ENCODE results near the gene ZHX3. TPM values are rescaled to one million over a fixed set of nuclear protein-coding genes. Genes with fewer than 3 reads are reported as not detected.

Gene ZHX3
- total RNA-seq, 1 donor from 2014 or later, result 16.3 TPM

DNA sequence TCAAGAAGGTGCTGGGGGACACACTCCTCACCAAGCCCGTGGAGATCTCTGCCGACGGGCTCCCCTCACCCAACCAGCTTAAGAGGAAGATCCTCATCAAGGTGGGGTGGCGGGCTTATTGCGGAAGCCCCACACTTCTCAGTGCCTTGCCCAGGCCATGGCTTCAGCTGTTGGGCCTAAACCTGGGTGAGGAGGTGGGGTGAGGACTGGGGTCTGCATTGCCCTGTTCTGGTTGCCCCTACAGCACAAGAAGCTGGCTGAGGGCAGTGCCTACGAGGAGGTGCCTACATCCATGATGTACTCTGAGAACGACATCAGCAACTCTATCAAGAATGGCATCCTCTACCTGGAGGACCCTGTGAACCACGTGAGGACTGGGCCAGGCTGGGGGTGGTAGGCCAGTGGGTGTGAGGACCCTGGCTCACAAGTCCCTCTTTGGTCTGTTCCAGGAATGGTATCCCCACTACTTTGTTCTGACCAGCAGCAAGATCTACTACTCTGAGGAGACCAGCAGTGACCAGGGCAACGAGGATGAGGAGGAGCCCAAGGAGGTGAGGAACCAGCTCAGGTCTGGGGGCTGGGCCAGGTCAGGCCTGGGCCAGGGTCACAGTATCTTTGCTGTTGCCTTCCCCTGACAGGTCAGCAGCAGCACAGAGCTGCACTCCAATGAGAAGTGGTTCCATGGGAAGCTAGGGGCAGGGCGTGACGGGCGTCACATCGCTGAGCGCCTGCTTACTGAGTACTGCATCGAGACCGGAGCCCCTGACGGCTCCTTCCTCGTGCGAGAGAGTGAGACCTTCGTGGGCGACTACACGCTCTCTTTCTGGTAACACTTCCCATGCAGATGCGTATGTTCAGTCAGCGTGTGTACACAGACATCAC lies 152.3 kb downstream of the ZHX3 start:
- Mint-ChIP-seq H3K4me1 (ENCODE audit: unreplicated experiment) (peaks cover 9% of the 10 kb centered on the region), H3K4me3 (no peak overlapping the region), H3K9me3 (no peaks in the 10 kb centered on the region), H3K36me3 (peaks cover 23% of the 10 kb centered on the region), H3K27ac (no peak overlapping the region), H3K27me3 (no peaks in the 10 kb centered on the region)
- TF ChIP-seq, protein P1, sequence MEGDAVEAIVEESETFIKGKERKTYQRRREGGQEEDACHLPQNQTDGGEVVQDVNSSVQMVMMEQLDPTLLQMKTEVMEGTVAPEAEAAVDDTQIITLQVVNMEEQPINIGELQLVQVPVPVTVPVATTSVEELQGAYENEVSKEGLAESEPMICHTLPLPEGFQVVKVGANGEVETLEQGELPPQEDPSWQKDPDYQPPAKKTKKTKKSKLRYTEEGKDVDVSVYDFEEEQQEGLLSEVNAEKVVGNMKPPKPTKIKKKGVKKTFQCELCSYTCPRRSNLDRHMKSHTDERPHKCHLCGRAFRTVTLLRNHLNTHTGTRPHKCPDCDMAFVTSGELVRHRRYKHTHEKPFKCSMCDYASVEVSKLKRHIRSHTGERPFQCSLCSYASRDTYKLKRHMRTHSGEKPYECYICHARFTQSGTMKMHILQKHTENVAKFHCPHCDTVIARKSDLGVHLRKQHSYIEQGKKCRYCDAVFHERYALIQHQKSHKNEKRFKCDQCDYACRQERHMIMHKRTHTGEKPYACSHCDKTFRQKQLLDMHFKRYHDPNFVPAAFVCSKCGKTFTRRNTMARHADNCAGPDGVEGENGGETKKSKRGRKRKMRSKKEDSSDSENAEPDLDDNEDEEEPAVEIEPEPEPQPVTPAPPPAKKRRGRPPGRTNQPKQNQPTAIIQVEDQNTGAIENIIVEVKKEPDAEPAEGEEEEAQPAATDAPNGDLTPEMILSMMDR (conservative IDR thresholded peaks at IDR 0.05), result no peak
- DNase-seq (ENCODE audit: extremely low spot score, unreplicated experiment), result no peak

DNA sequence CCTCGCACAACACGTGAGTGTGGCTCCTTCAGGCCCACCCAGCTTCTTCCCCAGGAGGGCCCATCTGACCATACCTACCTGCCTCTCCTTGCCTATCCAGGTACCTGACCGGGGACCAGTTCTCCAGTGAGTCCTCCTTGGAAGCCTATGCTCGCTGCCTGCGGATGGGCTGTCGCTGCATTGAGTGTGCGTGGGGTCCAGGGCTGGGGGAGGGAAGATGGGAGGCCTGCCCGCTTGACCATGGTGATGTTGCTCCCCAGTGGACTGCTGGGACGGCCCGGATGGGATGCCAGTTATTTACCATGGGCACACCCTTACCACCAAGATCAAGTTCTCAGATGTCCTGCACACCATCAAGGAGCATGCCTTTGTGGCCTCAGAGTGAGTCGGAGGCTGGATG lies 153.7 kb downstream of the ZHX3 start:
- H3K27me3 Mint-ChIP-seq, result no peaks in the 10 kb centered on the region
- H3K36me3 Mint-ChIP-seq, result peaks cover 33% of the 10 kb centered on the region

DNA sequence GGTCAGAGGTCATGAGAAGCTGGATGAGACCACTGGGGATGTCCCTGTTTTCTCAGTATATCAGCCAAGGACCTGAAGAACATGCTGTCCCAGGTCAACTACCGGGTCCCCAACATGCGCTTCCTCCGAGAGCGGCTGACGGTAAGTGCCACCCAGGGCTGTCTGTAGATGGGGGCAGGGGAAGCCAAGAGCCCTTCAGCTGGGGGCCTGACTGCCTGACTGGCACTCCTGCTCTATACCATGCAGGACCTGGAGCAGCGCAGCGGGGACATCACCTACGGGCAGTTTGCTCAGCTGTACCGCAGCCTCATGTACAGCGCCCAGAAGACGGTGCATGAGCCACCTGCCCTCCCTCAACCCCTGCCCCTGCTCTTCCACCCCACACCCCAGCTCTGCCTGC lies 155.1 kb downstream of the ZHX3 start:
- TF ChIP-seq, protein P1 (conservative IDR thresholded peaks at IDR 0.05), result no peak
- no peak overlapping the region for H3K27ac Mint-ChIP-seq
- DNase-seq (ENCODE audit: extremely low spot score, unreplicated experiment), result no peak
- no peaks in the 10 kb centered on the region for H3K27me3 Mint-ChIP-seq
- H3K36me3 Mint-ChIP-seq, result peaks cover 37% of the 10 kb centered on the region
- no peak overlapping the region for H3K4me3 Mint-ChIP-seq
- H3K4me1 Mint-ChIP-seq (ENCODE audit: unreplicated experiment), result peaks cover 31% of the 10 kb centered on the region
- H3K9me3 Mint-ChIP-seq, result no peaks in the 10 kb centered on the region

More for the DNA sequence above, 153.7 kb downstream of the ZHX3 start:
- Mint-ChIP-seq H3K4me1 (ENCODE audit: unreplicated experiment) (peaks cover 18% of the 10 kb centered on the region), H3K4me3 (no peak overlapping the region), H3K9me3 (no peaks in the 10 kb centered on the region), H3K27ac (no peak overlapping the region)
- TF ChIP-seq, protein P1 (conservative IDR thresholded peaks at IDR 0.05), result no peak
- no peak for DNase-seq (ENCODE audit: extremely low spot score, unreplicated experiment)

DNA sequence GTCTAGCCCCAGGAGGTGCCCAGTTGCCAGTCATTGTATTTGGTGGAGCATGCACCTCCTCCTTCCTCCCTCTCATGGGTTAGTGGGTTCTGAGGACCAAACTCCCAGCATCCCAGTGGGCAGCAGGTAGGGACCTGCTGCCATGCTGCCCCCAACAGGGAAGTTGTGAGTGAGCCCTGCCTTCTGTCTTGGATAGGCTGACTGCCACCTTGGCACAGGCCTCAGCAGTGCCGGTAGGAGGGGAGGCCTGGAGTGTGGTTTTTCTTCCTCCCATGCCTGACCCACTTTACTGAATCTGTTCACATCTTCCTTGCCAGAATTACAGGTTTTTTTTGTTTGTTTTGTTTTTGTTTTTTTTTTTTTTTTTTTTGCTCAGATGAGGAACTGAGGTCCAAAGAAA lies 155.6 kb downstream of the ZHX3 start:
- H3K27me3 Mint-ChIP-seq, result no peaks in the 10 kb centered on the region
- H3K27ac Mint-ChIP-seq, result peak overlapping the region; percentile 56
- H3K9me3 Mint-ChIP-seq, result no peaks in the 10 kb centered on the region
- TF ChIP-seq, protein P1 (conservative IDR thresholded peaks at IDR 0.05), result no peak
- no peak overlapping the region for H3K4me3 Mint-ChIP-seq
- DNase-seq (ENCODE audit: extremely low spot score, unreplicated experiment), result no peak
- peaks cover 37% of the 10 kb centered on the region for H3K36me3 Mint-ChIP-seq
- H3K4me1 Mint-ChIP-seq (ENCODE audit: unreplicated experiment), result peaks cover 36% of the 10 kb centered on the region

DNA sequence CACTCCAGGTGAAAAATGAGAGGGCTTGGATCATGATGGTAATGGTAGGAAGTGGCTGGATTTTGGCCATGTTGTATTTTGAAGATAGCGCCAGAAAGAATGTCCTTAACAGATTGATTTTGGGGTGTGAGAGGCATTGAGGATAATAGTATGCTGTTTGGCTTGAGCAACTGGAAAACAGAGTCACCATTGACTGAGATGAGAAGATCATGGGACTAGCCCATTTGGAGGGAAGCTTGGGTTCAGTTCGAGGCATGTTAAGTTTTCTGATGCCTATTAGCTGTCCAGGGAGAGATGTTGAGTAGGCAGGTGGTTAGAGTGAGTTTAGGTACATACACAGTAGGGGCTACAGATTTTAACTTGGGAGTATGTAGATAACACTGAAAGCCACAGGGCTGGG lies 156.8 kb downstream of the ZHX3 start:
- H3K27me3 Mint-ChIP-seq, result no peaks in the 10 kb centered on the region
- H3K4me3 Mint-ChIP-seq, result no peak overlapping the region
- H3K27ac Mint-ChIP-seq, result peak overlapping the region; percentile 15
- peaks cover 34% of the 10 kb centered on the region for H3K36me3 Mint-ChIP-seq
- peaks cover 38% of the 10 kb centered on the region for H3K4me1 Mint-ChIP-seq (ENCODE audit: unreplicated experiment)
- DNase-seq (ENCODE audit: extremely low spot score, unreplicated experiment), result no peak
- no peaks in the 10 kb centered on the region for H3K9me3 Mint-ChIP-seq
- TF ChIP-seq, protein P1 (conservative IDR thresholded peaks at IDR 0.05), result no peak

Data from type B pancreatic cell (in vitro differentiated cells).